ENCODE data around the gene CCNYL1.
"Not testable (repeated sequence)": the region's sequence is repeated elsewhere in the genome, so short reads cannot be mapped to it uniquely, and the experiment has no call there.

CCNYL1 gene

GRCh38 chr2:207683879-207684627, 27.4 kb upstream of the CCNYL1 start:
- no peaks in the 10 kb centered on the region for H3K4me1 ChIP-seq (ENCODE audit: control insufficient read depth, insufficient read depth, low read length)
- H3K27ac ChIP-seq (ENCODE audit: low read depth, low read length) = no peak overlapping the region
- no peaks in the 10 kb centered on the region for H3K36me3 ChIP-seq (ENCODE audit: control insufficient read depth, insufficient read depth, low read length)
- H3K9me3 ChIP-seq (ENCODE audit: control insufficient read depth, insufficient read depth, low read length) = no peaks in the 10 kb centered on the region
- no peak overlapping the region for H3K9ac ChIP-seq (ENCODE audit: low read depth, low read length)
- no peaks in the 10 kb centered on the region for H3K27me3 ChIP-seq (ENCODE audit: control insufficient read depth, insufficient read depth, low read length)
- H3K4me3 ChIP-seq (ENCODE audit: low read depth, low read length) = no peak overlapping the region

GRCh38 chr2:207686812-207687211, 24.6 kb upstream of the CCNYL1 start:
- no peaks in the 10 kb centered on the region for H3K9me3 ChIP-seq (ENCODE audit: control insufficient read depth, insufficient read depth, low read length)
- H3K4me3 ChIP-seq (ENCODE audit: low read depth, low read length) = no peak overlapping the region
- no peaks in the 10 kb centered on the region for H3K4me1 ChIP-seq (ENCODE audit: control insufficient read depth, insufficient read depth, low read length)
- no peaks in the 10 kb centered on the region for H3K36me3 ChIP-seq (ENCODE audit: control insufficient read depth, insufficient read depth, low read length)
- H3K27me3 ChIP-seq (ENCODE audit: control insufficient read depth, insufficient read depth, low read length) = no peaks in the 10 kb centered on the region
- no peak overlapping the region for H3K9ac ChIP-seq (ENCODE audit: low read depth, low read length)
- H3K27ac ChIP-seq (ENCODE audit: low read depth, low read length) = no peak overlapping the region

- H3K9me3 ChIP-seq (ENCODE audit: control insufficient read depth, insufficient read depth, low read length) = no peaks in the 10 kb centered on the region
- no peaks in the 10 kb centered on the region for H3K36me3 ChIP-seq (ENCODE audit: control insufficient read depth, insufficient read depth, low read length)
- H3K27ac ChIP-seq (ENCODE audit: low read depth, low read length) = no peak overlapping the region
- H3K4me3 ChIP-seq (ENCODE audit: low read depth, low read length) = no peak overlapping the region
- H3K27me3 ChIP-seq (ENCODE audit: control insufficient read depth, insufficient read depth, low read length) = no peaks in the 10 kb centered on the region
- no peak overlapping the region for H3K9ac ChIP-seq (ENCODE audit: low read depth, low read length)
- H3K4me1 ChIP-seq (ENCODE audit: control insufficient read depth, insufficient read depth, low read length) = no peaks in the 10 kb centered on the region
Measured at GRCh38 chr2:207688597-207688996, 22.8 kb upstream of the CCNYL1 start.

- H3K9ac ChIP-seq (ENCODE audit: low read depth, low read length); H3K36me3 ChIP-seq (ENCODE audit: control insufficient read depth, insufficient read depth, low read length); H3K4me3 ChIP-seq (ENCODE audit: low read depth, low read length); H3K4me1 ChIP-seq (ENCODE audit: control insufficient read depth, insufficient read depth, low read length); H3K27ac ChIP-seq (ENCODE audit: low read depth, low read length); H3K27me3 ChIP-seq (ENCODE audit: control insufficient read depth, insufficient read depth, low read length); H3K9me3 ChIP-seq (ENCODE audit: control insufficient read depth, insufficient read depth, low read length): not testable (repeated sequence)
Measured at GRCh38 chr2:207690845-207691461, 20.5 kb upstream of the CCNYL1 start.

- H3K4me1 ChIP-seq (ENCODE audit: control insufficient read depth, insufficient read depth, low read length) = no peaks in the 10 kb centered on the region
- H3K27ac ChIP-seq (ENCODE audit: low read depth, low read length) = no peak overlapping the region
- H3K36me3 ChIP-seq (ENCODE audit: control insufficient read depth, insufficient read depth, low read length) = no peaks in the 10 kb centered on the region
- no peaks in the 10 kb centered on the region for H3K27me3 ChIP-seq (ENCODE audit: control insufficient read depth, insufficient read depth, low read length)
- H3K9me3 ChIP-seq (ENCODE audit: control insufficient read depth, insufficient read depth, low read length) = no peaks in the 10 kb centered on the region
- no peak overlapping the region for H3K4me3 ChIP-seq (ENCODE audit: low read depth, low read length)
- no peak overlapping the region for H3K9ac ChIP-seq (ENCODE audit: low read depth, low read length)
Measured at GRCh38 chr2:207692206-207693065, 19.0 kb upstream of the CCNYL1 start.

- Histone ChIP-seq H3K4me3 (ENCODE audit: low read depth, low read length) (no peak overlapping the region), H3K27ac (ENCODE audit: low read depth, low read length) (no peak overlapping the region), H3K27me3 (ENCODE audit: control insufficient read depth, insufficient read depth, low read length) (no peaks in the 10 kb centered on the region), H3K4me1 (ENCODE audit: control insufficient read depth, insufficient read depth, low read length) (no peaks in the 10 kb centered on the region), H3K9ac (ENCODE audit: low read depth, low read length) (no peak overlapping the region), H3K9me3 (ENCODE audit: control insufficient read depth, insufficient read depth, low read length) (no peaks in the 10 kb centered on the region), H3K36me3 (ENCODE audit: control insufficient read depth, insufficient read depth, low read length) (no peaks in the 10 kb centered on the region)
Measured at GRCh38 chr2:207693641-207694249, 17.7 kb upstream of the CCNYL1 start.

- no peaks in the 10 kb centered on the region for H3K4me1 ChIP-seq (ENCODE audit: control insufficient read depth, insufficient read depth, low read length)
- no peak overlapping the region for H3K4me3 ChIP-seq (ENCODE audit: low read depth, low read length)
- H3K9ac ChIP-seq (ENCODE audit: low read depth, low read length) = no peak overlapping the region
- no peaks in the 10 kb centered on the region for H3K36me3 ChIP-seq (ENCODE audit: control insufficient read depth, insufficient read depth, low read length)
- H3K9me3 ChIP-seq (ENCODE audit: control insufficient read depth, insufficient read depth, low read length) = no peaks in the 10 kb centered on the region
- no peak overlapping the region for H3K27ac ChIP-seq (ENCODE audit: low read depth, low read length)
- H3K27me3 ChIP-seq (ENCODE audit: control insufficient read depth, insufficient read depth, low read length) = no peaks in the 10 kb centered on the region
Measured at GRCh38 chr2:207694811-207695281, 16.6 kb upstream of the CCNYL1 start.

- no peak overlapping the region for H3K4me3 ChIP-seq (ENCODE audit: low read depth, low read length)
- H3K9ac ChIP-seq (ENCODE audit: low read depth, low read length) = no peak overlapping the region
- H3K9me3 ChIP-seq (ENCODE audit: control insufficient read depth, insufficient read depth, low read length) = no peaks in the 10 kb centered on the region
- H3K4me1 ChIP-seq (ENCODE audit: control insufficient read depth, insufficient read depth, low read length) = no peaks in the 10 kb centered on the region
- H3K27ac ChIP-seq (ENCODE audit: low read depth, low read length) = no peak overlapping the region
- H3K36me3 ChIP-seq (ENCODE audit: control insufficient read depth, insufficient read depth, low read length) = no peaks in the 10 kb centered on the region
- H3K27me3 ChIP-seq (ENCODE audit: control insufficient read depth, insufficient read depth, low read length) = no peaks in the 10 kb centered on the region
Measured at GRCh38 chr2:207695293-207695692, 16.1 kb upstream of the CCNYL1 start.

GRCh38 chr2:207696911-207697310, 14.5 kb upstream of the CCNYL1 start:
- not testable (repeated sequence) for H3K4me1 ChIP-seq (ENCODE audit: control insufficient read depth, insufficient read depth, low read length); H3K36me3 ChIP-seq (ENCODE audit: control insufficient read depth, insufficient read depth, low read length); H3K27me3 ChIP-seq (ENCODE audit: control insufficient read depth, insufficient read depth, low read length); H3K9ac ChIP-seq (ENCODE audit: low read depth, low read length); H3K4me3 ChIP-seq (ENCODE audit: low read depth, low read length); H3K9me3 ChIP-seq (ENCODE audit: control insufficient read depth, insufficient read depth, low read length); H3K27ac ChIP-seq (ENCODE audit: low read depth, low read length)

- no peak overlapping the region for H3K9ac ChIP-seq (ENCODE audit: low read depth, low read length)
Measured at GRCh38 chr2:207697411-207697810, 14.0 kb upstream of the CCNYL1 start.

More at GRCh38 chr2:207697411-207697810, 14.0 kb upstream of the CCNYL1 start:
- Histone ChIP-seq H3K27ac (ENCODE audit: low read depth, low read length) (no peak overlapping the region), H3K27me3 (ENCODE audit: control insufficient read depth, insufficient read depth, low read length) (no peaks in the 10 kb centered on the region), H3K36me3 (ENCODE audit: control insufficient read depth, insufficient read depth, low read length) (no peaks in the 10 kb centered on the region), H3K4me3 (ENCODE audit: low read depth, low read length) (no peak overlapping the region), H3K9me3 (ENCODE audit: control insufficient read depth, insufficient read depth, low read length) (no peaks in the 10 kb centered on the region), H3K4me1 (ENCODE audit: control insufficient read depth, insufficient read depth, low read length) (no peaks in the 10 kb centered on the region)

Measured in HUES48 (cell line).